ENCODE measurements around the gene TMEM43. TPM values are rescaled to one million over a fixed set of nuclear protein-coding genes. Genes with fewer than 3 reads are reported as not detected.

TMEM43 gene
- polyA plus RNA-seq, 3 donors, result 55.4 to 69.7 (median 66.7) TPM

DNA sequence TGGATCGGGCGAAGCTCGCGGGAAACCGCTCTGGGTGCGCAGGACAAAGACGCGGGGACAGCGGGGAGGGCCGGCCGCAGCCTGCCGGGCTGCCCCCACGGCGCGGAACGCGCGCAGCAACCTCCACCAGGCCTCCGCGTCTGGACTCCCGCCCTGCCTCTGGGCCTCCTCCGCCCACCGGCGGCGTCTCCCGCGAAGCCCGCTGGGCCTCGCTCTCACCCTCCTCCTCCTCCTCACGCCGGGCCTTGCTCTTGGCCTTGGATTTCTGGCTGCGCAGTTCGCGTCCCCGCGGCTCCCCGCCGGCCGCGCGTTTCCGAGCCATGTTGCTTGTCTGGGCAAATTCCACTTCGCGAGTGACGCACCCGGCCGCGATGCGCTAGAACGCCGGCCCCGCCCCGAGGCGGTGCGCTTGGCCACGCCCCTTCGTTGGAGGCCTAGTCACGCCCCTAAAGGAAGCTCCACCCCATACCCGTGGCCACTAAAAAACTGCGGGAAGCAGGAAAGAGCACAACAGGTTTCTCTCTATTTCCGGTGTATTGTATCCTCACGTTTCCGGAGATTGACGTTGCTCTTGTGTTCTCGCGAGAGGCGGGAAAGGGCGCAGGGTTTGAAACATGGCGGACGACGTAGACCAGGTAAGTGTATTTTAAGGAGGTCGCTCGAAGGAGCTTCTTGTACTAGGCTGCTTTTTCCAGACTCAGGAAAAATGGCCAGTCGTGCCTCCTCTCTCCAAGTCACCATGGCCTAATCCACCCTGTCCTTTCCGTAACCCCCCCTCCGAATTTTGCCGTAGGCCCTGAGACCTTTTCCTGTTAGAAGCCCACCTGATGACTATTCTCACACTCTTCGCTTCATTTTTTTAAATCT is 53.6 kb downstream of the TMEM43 start, which contains the start of the genes LSM3 and XPC:
LSM3 (plus strand) TSS at position 571 of the 867 bp plus-strand sequence; CDS start at position 615, 44 bp downstream.
XPC (minus strand) TSS at position 355 of the 867 bp plus-strand sequence; CDS start at position 322, 33 bp downstream.
- intact Hi-C loops (cut with micrococcal nuclease), result loop anchor here (1.0 to 5.0 kb wide), 4 partner anchors 36 to 769 kb away; partner anchors contain the start of genes CCDC174 (in 1 of the 2), CHCHD4 (in 1 of the 2) and NR2C2 (in 1 of the 2)
- Mint-ChIP-seq H3K27me3 (ENCODE audit: low read depth in 3 of 3) (peaks cover 0 to 5% (median 0%) of the 10 kb centered on the region in 3 donors), H3K9me3 (peaks cover 0 to 3% (median 0%) of the 10 kb centered on the region in 7 donors), H3K36me3 (peaks cover 16 to 21% of the 10 kb centered on the region in 2 donors), H3K4me1 (peaks cover 34% of the 10 kb centered on the region), H3K27ac (peak within 1 kb of the TSS; percentile 95 to 100 (median 98)), H3K4me3 (peak within 1 kb of the TSS; percentile 92 to 97)
- Histone ChIP-seq H3K4me3 (replicated peaks in 1 of 3; ENCODE audit: low read depth in 2 of 3, low read length in 3 of 3) (peak within 1 kb of the TSS; percentile 55 to 93 (median 87)), H3K4me1 (ENCODE audit: control insufficient read depth in 1 of 2, insufficient read depth in 2 of 2, low read length in 2 of 2) (peaks cover 14 to 21% of the 10 kb centered on the region in 2 donors), H3K79me2 (ENCODE audit: insufficient read depth, low read length) (peaks cover 52% of the 10 kb centered on the region), H3K9ac (ENCODE audit: insufficient read depth, low read length, poor library complexity, severe bottlenecking) (peak within 1 kb of the TSS; percentile 95), H3K27me3 (ENCODE audit: control insufficient read depth in 2 of 2, insufficient read depth in 2 of 2, low read length in 2 of 2) (no peaks in the 10 kb centered on the region), H2AFZ (ENCODE audit: insufficient read depth, low read depth, low read length, poor library complexity, severe bottlenecking) (peak within 1 kb of the TSS; percentile 93), H3K4me2 (replicated peaks; ENCODE audit: extremely low read depth, low read length, poor library complexity, severe bottlenecking) (peak within 1 kb of the TSS; percentile 88), H3K9me3 (replicated peaks in 1 of 2; ENCODE audit: control insufficient read depth in 1 of 2, insufficient read depth in 1 of 2, low read length in 2 of 2) (no peaks in the 10 kb centered on the region), H4K20me1 (ENCODE audit: insufficient read depth, low read length) (peaks cover 5% of the 10 kb centered on the region), H3K36me3 (replicated peaks in 1 of 2; ENCODE audit: control insufficient read depth in 1 of 2, insufficient read depth in 2 of 2, low read length in 2 of 2) (peaks cover 24 to 26% of the 10 kb centered on the region in 2 donors), H3K27ac (ENCODE audit: low read depth in 1 of 2, low read length in 2 of 2) (peak within 1 kb of the TSS; percentile 61 to 94)
- TF ChIP-seq, protein P1, sequence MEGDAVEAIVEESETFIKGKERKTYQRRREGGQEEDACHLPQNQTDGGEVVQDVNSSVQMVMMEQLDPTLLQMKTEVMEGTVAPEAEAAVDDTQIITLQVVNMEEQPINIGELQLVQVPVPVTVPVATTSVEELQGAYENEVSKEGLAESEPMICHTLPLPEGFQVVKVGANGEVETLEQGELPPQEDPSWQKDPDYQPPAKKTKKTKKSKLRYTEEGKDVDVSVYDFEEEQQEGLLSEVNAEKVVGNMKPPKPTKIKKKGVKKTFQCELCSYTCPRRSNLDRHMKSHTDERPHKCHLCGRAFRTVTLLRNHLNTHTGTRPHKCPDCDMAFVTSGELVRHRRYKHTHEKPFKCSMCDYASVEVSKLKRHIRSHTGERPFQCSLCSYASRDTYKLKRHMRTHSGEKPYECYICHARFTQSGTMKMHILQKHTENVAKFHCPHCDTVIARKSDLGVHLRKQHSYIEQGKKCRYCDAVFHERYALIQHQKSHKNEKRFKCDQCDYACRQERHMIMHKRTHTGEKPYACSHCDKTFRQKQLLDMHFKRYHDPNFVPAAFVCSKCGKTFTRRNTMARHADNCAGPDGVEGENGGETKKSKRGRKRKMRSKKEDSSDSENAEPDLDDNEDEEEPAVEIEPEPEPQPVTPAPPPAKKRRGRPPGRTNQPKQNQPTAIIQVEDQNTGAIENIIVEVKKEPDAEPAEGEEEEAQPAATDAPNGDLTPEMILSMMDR (IDR thresholded peaks at IDR 0.05), result no peak
- under 1% methylated on average over 67 of the region's 78 CpGs for WGBS (ENCODE audit: insufficient coverage)
- peak; percentile 98 to 99 (median 98) for DNase-seq

DNA sequence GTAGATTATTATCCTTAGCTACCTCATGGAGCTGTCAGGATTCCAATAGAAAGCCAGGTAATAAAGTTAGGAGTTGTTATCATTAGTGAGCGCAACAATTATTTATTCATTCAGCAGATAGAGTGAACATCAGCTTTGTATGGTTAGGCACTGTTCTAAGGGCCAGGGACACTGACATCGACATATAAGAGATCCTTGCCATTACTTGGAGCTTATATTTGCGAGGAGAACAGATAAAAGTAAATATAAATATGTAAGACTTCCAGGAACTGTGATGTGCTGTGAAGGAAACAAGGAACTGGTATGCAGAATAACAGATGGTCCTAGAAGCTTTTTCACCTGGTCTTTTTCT is 54.2 kb downstream of the TMEM43 start:
- Mint-ChIP-seq H3K36me3 (peaks cover 21 to 27% of the 10 kb centered on the region in 2 donors), H3K9me3 (peaks cover 0 to 3% (median 0%) of the 10 kb centered on the region in 7 donors), H3K27me3 (ENCODE audit: low read depth in 3 of 3) (peaks cover 0 to 5% (median 0%) of the 10 kb centered on the region in 3 donors), H3K4me3 (peak overlapping the region; percentile 92 to 97), H3K4me1 (peaks cover 34% of the 10 kb centered on the region), H3K27ac (peak overlapping the region; percentile 95 to 100 (median 98))
- H3K36me3 ChIP-seq (replicated peaks in 1 of 2; ENCODE audit: control insufficient read depth in 1 of 2, insufficient read depth in 2 of 2, low read length in 2 of 2), result peaks cover 30 to 32% of the 10 kb centered on the region in 2 donors
- intact Hi-C loops (cut with micrococcal nuclease), result loop anchor here (5.0 kb wide), 3 partner anchors 37 to 768 kb away; partner anchors contain the start of genes CCDC174 (in 1 of the 2) and NR2C2 (in 1 of the 2)
- peak overlapping the region; percentile 55 to 93 (median 87) for H3K4me3 ChIP-seq (replicated peaks in 1 of 3; ENCODE audit: low read depth in 2 of 3, low read length in 3 of 3)
- H3K4me2 ChIP-seq (replicated peaks; ENCODE audit: extremely low read depth, low read length, poor library complexity, severe bottlenecking), result peak overlapping the region; percentile 88
- no peak for DNase-seq
- no CpG with 5 or more reads among the region's 3 CpGs for WGBS (ENCODE audit: insufficient coverage)
- peaks cover 5% of the 10 kb centered on the region for H4K20me1 ChIP-seq (ENCODE audit: insufficient read depth, low read length)
- H3K27me3 ChIP-seq (ENCODE audit: control insufficient read depth in 2 of 2, insufficient read depth in 2 of 2, low read length in 2 of 2), result no peaks in the 10 kb centered on the region
- TF ChIP-seq, protein P1 (IDR thresholded peaks at IDR 0.05), result no peak
- H3K79me2 ChIP-seq (ENCODE audit: insufficient read depth, low read length), result peaks cover 52% of the 10 kb centered on the region
- H3K4me1 ChIP-seq (ENCODE audit: control insufficient read depth in 1 of 2, insufficient read depth in 2 of 2, low read length in 2 of 2), result peaks cover 14 to 21% of the 10 kb centered on the region in 2 donors
- no peaks in the 10 kb centered on the region for H3K9me3 ChIP-seq (replicated peaks in 1 of 2; ENCODE audit: control insufficient read depth in 1 of 2, insufficient read depth in 1 of 2, low read length in 2 of 2)
- H3K9ac ChIP-seq (ENCODE audit: insufficient read depth, low read length, poor library complexity, severe bottlenecking), result peak overlapping the region; percentile 95
- peak overlapping the region; percentile 93 for H2AFZ ChIP-seq (ENCODE audit: insufficient read depth, low read depth, low read length, poor library complexity, severe bottlenecking)
- peak overlapping the region; percentile 61 to 94 for H3K27ac ChIP-seq (ENCODE audit: low read depth in 1 of 2, low read length in 2 of 2)

Data from CD14-positive monocyte (primary cell).